Neural progenitor cell (in vitro differentiated cells): ENCODE results near the gene TTYH3. TPM values are rescaled to one million over a fixed set of nuclear protein-coding genes. Genes with fewer than 3 reads are reported as not detected.

Experiments used
- DNase-seq: peaks from one replicate; pipeline ENCODE4 v3.0.0-alpha.2; 2016; ENCODE audit warnings: low spot score
- H2AFZ ChIP-seq: fragments of 200-600 bp; sonication (generic); replicated peaks from 2 replicates; pipeline ENCODE4 v1.6.1; 2016; ENCODE audit warnings: antibody characterized with exemption
- H3F3A ChIP-seq: fragments of 200-600 bp; sonication (generic); 2 replicates; pipeline ENCODE4 v1.6.1; 2016; ENCODE audit warnings: antibody characterized with exemption, low read depth
- H3K27ac ChIP-seq: fragments of 200-600 bp; sonication (generic); 2 replicates; pipeline ENCODE4 v1.5.1; 2016; ENCODE audit warnings: mild to moderate bottlenecking
- H3K27me3 ChIP-seq: fragments of 200-600 bp; sonication (generic); 2 replicates; pipeline ENCODE4 v1.6.1; 2016; ENCODE audit warnings: mild to moderate bottlenecking, moderate library complexity
- H3K36me3 ChIP-seq: fragments of 200-600 bp; sonication (generic); 2 replicates; pipeline ENCODE4 v1.5.1; 2016
- H3K4me1 ChIP-seq: fragments of 200-600 bp; sonication (generic); 2 replicates; pipeline ENCODE4 v1.6.1; 2016; ENCODE audit warnings: mixed run types
- H3K4me2 ChIP-seq: fragments of 200-600 bp; sonication (generic); 2 replicates; pipeline ENCODE4 v1.6.1; 2016
- H3K4me3 ChIP-seq: fragments of 200-600 bp; sonication (generic); 2 replicates; pipeline ENCODE4 v1.5.1; 2016
- H3K79me2 ChIP-seq: fragments of 200-600 bp; sonication (generic); 2 replicates; pipeline ENCODE4 v1.6.1; 2016; ENCODE audit warnings: low read depth
- H3K9ac ChIP-seq: fragments of 200-600 bp; sonication (generic); 2 replicates; pipeline ENCODE4 v1.6.1; 2016
- H3K9me3 ChIP-seq: fragments of 200-600 bp; sonication (generic); 2 replicates; pipeline ENCODE4 v1.5.1; 2016; ENCODE audit warnings: low read depth
- H4K20me1 ChIP-seq: fragments of 200-600 bp; sonication (generic); 2 replicates; pipeline ENCODE4 v1.6.1; 2016; ENCODE audit warnings: low read depth
- H3K27ac Mint-ChIP-seq: 3 replicates; pipeline ENCODE4 v1.8.0; 2021; ENCODE audit warnings: mixed read lengths
- H3K27me3 Mint-ChIP-seq: 2 replicates; pipeline ENCODE4 v1.8.0; 2022; ENCODE audit warnings: low read depth, mild to moderate bottlenecking, inconsistent platforms, moderate library complexity, mixed read lengths; ENCODE audit not compliant: insufficient read depth
- H3K36me3 Mint-ChIP-seq: 3 replicates; pipeline ENCODE4 v1.8.0; 2021; ENCODE audit warnings: mixed read lengths
- H3K4me1 Mint-ChIP-seq: 3 replicates; pipeline ENCODE4 v1.8.0; 2021; ENCODE audit warnings: mixed read lengths
- H3K4me3 Mint-ChIP-seq: 3 replicates; pipeline ENCODE4 v1.8.0; 2021; ENCODE audit warnings: mild to moderate bottlenecking, moderate library complexity, mixed read lengths
- H3K9me3 Mint-ChIP-seq: 3 replicates; pipeline ENCODE4 v1.8.0; 2020; ENCODE audit warnings: mixed read lengths
- EZH2 ChIP-seq: fragments of 200-600 bp; sonication (generic); IDR thresholded peaks from 2 replicates; pipeline ENCODE4 v1.6.1; 2017; ENCODE audit warnings: antibody characterized with exemption, mild to moderate bottlenecking, moderate library complexity
- EZH2phosphoT487 ChIP-seq: fragments of 200-600 bp; sonication (generic); IDR thresholded peaks from 2 replicates; pipeline ENCODE4 v1.6.1; 2017; ENCODE audit warnings: antibody characterized with exemption
- total RNA-seq: library from RNA; depleted of rRNA; stranded (reverse); fragments of >200 nt; gene quantifications from 2 replicates; pipeline ENCODE4 v1.2.3, GENCODE V29; 2015; ENCODE audit warnings: low replicate concordance
- TF ChIP-seq, protein P1 (sequence below): fragments of 200-600 bp; sonication (generic); IDR thresholded peaks from 2 replicates; pipeline ENCODE4 v1.5.1; 2017; ENCODE audit warnings: antibody characterized with exemption, mild to moderate bottlenecking

TTYH3 gene
- total RNA-seq, 1 donor from 2014 or later: 13.2 TPM

DNA sequence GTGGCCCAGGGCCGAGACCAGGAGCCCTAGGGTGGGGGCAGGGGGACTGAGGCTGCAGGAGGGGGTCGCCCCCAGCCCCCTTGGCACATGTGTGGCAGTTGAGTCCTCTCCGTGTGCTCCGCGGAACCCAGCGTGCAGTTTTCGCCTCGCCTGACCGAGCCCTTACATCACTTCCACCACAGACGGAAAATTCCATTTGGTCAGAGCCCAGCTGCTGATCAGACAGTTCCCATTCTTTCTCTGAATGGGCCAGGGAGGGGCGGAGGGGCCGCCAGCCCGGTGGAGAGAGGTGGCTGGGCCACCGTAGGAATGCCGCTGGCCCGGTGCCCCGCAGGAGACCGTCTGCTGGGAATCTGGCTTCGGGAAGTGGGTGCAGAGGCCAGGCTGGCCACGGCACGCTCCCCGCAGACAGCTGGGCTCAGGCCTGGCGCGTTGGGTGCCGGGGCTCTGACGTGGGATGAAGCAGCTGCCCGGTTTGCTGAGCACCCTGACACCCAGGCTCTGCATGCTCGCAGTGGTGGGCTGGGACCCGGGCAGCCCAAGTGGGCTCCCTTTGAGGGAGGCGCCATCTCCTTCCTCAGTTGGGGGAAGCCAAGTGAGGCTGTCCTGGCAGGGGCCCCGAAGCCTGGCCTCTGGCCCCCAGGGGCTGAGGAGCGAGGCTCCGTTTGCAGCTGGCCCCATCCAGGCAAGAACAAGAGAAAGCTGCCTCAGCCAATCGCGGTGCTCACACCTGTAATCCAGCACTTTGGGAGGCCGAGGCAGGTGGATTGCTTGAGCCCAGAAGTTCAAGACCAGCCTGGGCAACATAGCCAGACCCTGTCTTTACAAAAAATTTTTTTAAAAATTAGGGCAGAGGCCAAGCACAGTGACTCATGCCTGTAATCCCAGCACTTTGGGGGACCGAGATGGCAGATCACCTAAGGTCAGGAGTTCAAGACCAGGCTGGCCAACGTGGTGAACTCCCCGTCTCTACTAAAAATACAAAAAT lies 9.9 kb downstream of the TTYH3 start:
- peaks cover 84% of the 10 kb centered on the region for H3K79me2 ChIP-seq
- peak overlapping the region; percentile 82 for H3K27ac ChIP-seq
- H3K4me3 Mint-ChIP-seq: peak overlapping the region; percentile 59
- H3K27me3 ChIP-seq: no peaks in the 10 kb centered on the region
- H3K4me1 Mint-ChIP-seq: peaks cover 32% of the 10 kb centered on the region
- H3K4me2 ChIP-seq: peak overlapping the region; percentile 42
- H3F3A ChIP-seq: peaks cover 13% of the 10 kb centered on the region
- no peak for TF ChIP-seq EZH2phosphoT487
- TF ChIP-seq EZH2: no peak
- TF ChIP-seq, protein P1, sequence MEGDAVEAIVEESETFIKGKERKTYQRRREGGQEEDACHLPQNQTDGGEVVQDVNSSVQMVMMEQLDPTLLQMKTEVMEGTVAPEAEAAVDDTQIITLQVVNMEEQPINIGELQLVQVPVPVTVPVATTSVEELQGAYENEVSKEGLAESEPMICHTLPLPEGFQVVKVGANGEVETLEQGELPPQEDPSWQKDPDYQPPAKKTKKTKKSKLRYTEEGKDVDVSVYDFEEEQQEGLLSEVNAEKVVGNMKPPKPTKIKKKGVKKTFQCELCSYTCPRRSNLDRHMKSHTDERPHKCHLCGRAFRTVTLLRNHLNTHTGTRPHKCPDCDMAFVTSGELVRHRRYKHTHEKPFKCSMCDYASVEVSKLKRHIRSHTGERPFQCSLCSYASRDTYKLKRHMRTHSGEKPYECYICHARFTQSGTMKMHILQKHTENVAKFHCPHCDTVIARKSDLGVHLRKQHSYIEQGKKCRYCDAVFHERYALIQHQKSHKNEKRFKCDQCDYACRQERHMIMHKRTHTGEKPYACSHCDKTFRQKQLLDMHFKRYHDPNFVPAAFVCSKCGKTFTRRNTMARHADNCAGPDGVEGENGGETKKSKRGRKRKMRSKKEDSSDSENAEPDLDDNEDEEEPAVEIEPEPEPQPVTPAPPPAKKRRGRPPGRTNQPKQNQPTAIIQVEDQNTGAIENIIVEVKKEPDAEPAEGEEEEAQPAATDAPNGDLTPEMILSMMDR: no peak
- peak overlapping the region; percentile 1 for H3K4me3 ChIP-seq
- H3K9me3 Mint-ChIP-seq: no peaks in the 10 kb centered on the region
- peak overlapping the region; percentile 96 for H3K27ac Mint-ChIP-seq
- H2AFZ ChIP-seq: no peak overlapping the region
- H3K9ac ChIP-seq: no peak overlapping the region
- no peaks in the 10 kb centered on the region for H3K36me3 ChIP-seq
- H3K27me3 Mint-ChIP-seq: no peaks in the 10 kb centered on the region
- no peaks in the 10 kb centered on the region for H3K9me3 ChIP-seq
- H3K36me3 Mint-ChIP-seq: no peaks in the 10 kb centered on the region
- peaks cover 96% of the 10 kb centered on the region for H4K20me1 ChIP-seq
- DNase-seq: peak; percentile 94
- H3K4me1 ChIP-seq: peaks cover 16% of the 10 kb centered on the region

DNA sequence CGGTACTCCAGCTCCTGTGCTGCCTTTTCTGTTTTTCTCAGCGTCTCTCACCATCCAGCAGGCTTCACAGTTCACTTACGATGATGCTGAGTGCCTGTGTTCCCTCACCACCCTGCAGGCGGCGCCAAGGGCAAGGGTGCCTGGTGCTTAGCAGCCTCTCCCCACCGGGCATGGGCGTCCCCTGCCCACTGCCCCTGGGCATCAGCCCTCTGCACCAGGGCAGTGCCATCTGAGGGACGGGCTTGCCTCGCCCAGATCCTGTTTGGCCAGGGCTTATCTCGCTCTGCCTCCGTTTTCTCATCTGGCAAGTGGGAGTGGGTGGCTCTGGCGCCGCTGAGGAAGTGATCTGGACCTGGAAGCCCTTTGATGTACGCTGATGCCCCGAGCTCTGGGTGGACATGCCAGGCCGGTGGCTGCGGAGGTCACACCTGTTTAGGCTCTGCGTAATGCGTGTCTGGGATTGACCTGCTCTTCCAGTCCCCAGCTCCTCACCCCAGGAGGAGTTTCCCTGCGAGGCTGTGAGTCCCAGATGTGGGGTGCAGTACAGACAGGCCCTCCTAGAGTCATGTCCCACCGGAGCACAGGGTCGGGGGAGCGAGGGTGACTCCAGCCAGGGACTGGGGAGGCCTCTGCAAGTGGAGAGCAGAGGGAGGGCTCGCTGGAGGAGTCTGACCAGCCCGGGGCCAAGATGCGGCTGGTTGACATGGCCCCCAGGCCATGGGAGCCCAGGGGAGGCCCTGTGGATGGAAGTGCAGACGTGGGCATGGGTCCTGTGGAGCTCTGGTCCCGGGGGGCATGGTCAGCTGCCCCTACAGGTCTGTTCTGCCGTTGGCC lies 11.8 kb downstream of the TTYH3 start:
- Mint-ChIP-seq H3K4me1 (peaks cover 32% of the 10 kb centered on the region), H3K36me3 (no peaks in the 10 kb centered on the region), H3K27me3 (no peaks in the 10 kb centered on the region), H3K4me3 (no peak overlapping the region), H3K9me3 (no peaks in the 10 kb centered on the region), H3K27ac (no peak overlapping the region)
- Histone ChIP-seq H3K4me2 (no peak overlapping the region), H3K9ac (no peak overlapping the region), H3K9me3 (no peaks in the 10 kb centered on the region), H3K4me1 (peaks cover 16% of the 10 kb centered on the region), H3K27me3 (no peaks in the 10 kb centered on the region), H3K79me2 (peaks cover 66% of the 10 kb centered on the region), H4K20me1 (peaks cover 83% of the 10 kb centered on the region), H2AFZ (no peak overlapping the region), H3K27ac (no peak overlapping the region), H3K36me3 (no peaks in the 10 kb centered on the region), H3K4me3 (no peak overlapping the region), H3F3A (peaks cover 13% of the 10 kb centered on the region)
- DNase-seq: no peak
- TF ChIP-seq EZH2: no peak
- TF ChIP-seq, protein P1: peak; percentile 20
- no peak for TF ChIP-seq EZH2phosphoT487

DNA sequence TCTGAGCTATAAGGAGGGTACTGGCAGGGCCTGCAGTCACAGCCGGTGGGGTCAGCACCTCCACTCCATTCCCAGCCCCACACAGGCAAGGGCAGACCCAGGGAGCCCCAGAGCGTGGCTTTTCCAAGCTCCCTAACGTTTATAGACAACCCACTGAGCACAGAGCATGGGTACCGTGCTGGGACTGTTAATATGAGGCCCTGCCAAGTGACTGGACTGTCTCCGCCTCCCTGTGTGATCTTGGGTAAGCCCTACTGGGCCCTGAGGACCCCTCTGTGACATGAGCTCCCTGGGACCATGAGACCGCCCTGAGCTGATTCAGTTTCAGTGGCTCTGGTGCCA lies 12.4 kb downstream of the TTYH3 start:
- H3K4me1 Mint-ChIP-seq: peaks cover 32% of the 10 kb centered on the region
- H3K4me3 ChIP-seq: no peak overlapping the region
- H3K27me3 ChIP-seq: no peaks in the 10 kb centered on the region
- H2AFZ ChIP-seq: no peak overlapping the region
- peak overlapping the region; percentile 63 for H3K4me3 Mint-ChIP-seq
- H3K36me3 ChIP-seq: no peaks in the 10 kb centered on the region
- H3K27me3 Mint-ChIP-seq: no peaks in the 10 kb centered on the region
- peaks cover 13% of the 10 kb centered on the region for H3F3A ChIP-seq
- no peak overlapping the region for H3K4me2 ChIP-seq
- TF ChIP-seq, protein P1: no peak
- TF ChIP-seq EZH2phosphoT487 (no peak), EZH2 (no peak)
- no peaks in the 10 kb centered on the region for H3K36me3 Mint-ChIP-seq
- H3K9ac ChIP-seq: no peak overlapping the region
- H3K4me1 ChIP-seq: peaks cover 16% of the 10 kb centered on the region
- peaks cover 77% of the 10 kb centered on the region for H4K20me1 ChIP-seq
- H3K27ac ChIP-seq: no peak overlapping the region
- no peaks in the 10 kb centered on the region for H3K9me3 ChIP-seq
- peak overlapping the region; percentile 50 for H3K27ac Mint-ChIP-seq
- DNase-seq: no peak
- H3K79me2 ChIP-seq: peaks cover 60% of the 10 kb centered on the region
- H3K9me3 Mint-ChIP-seq: no peaks in the 10 kb centered on the region
